Measurements from ENCODE around the gene PMPCA.
"Not testable (repeated sequence)": the region's sequence is repeated elsewhere in the genome, so short reads cannot be mapped to it uniquely, and the experiment has no call there.

The PMPCA gene

DNA sequence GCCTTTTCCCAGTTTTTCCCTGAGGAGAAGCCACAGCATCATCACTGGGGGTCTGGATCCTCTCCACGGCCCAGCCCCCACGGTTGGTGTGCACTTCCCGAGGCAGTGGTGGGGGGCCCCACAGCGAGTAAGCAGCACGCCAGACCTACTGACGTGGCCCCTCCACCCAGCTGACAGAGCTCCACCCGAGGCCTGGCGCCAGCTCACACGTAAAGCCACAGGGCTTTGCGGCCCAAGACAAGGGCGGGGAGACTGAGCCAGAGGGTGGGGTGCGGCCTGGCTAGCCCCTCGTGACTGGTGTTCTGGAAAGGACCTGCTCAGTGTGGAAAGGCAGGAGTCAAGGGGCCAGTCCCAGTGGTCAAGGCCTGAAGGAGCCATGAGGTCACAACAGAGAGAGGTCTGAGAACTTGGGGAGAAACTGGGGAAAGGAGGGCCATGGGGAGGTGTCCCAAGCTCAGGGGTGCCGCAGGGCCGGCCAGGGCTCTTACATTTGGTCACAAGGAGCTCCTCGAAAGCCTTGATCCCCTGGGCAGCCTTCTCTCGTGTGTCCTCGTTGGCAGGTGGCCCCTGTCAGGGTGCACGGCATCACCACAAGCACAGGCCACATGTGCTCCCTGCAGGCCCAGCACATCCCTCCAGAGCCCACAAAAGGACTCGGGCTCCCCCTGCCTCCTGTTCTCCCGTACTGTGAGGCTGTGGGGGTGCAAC, 16.0 kb upstream of the PMPCA start:
- DNase-seq (ENCODE audit: low read depth in 2 of 2) = no peak

DNA sequence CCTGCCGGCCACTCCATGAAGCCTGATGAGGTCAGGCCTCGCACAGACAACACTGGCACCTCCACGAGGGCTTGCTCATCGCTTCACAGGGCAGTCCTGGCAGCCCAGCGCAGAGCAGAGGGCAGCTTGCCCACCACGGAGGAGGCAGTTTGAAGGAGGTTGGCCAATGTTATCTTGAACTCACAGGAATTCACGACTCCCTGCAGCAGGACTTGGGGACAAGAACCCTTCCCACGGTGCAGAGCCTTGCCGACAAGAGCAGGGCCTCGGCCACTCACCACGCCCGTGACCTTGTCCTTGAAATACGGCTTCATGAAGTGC, 15.5 kb upstream of the PMPCA start:
- no peak for DNase-seq (ENCODE audit: low read depth in 2 of 2)

DNA sequence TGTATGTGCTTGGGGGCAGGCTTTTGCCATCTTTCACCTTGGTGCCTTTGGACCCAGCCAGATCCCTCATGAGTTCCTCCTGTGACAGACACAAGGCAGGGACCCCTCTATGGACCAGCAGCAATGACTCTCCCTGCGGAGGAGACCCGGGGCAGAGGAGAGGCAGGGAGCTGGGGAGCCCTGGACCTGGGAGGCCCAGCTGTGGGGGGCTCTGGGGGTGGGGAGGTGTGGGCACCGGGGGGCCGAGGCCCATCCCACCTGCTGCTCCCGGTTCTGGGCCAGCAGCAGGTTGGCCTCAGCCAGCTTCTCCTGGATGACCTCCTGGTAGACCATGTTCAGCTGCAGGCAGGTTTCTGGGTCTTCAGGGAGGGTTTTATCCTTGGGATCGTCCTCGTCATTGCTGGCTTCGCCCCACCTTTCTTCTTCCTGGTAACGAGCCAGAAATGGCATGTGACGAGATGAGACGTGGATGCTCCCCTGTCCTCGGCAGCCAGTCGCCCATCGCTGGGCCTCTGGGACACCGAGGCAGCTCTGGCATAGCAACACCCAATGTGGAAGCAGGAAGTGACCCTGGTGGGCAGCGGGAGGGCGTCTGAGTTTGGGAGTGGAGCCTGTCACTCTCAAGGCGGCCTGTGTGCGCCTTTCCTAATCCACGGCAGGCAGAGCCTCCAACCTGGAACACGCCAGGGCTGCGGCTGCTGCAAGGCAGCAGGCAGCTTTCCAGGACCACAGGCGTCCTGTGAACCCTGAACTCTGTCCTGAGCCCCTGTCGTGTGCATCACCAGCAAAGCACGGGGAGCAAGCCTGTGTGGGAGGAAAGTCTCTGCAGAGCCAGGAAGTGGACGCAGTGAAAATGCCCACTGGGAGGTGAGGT, 14.9 kb upstream of the PMPCA start:
- DNase-seq (ENCODE audit: low read depth in 2 of 2) = no peak

DNA sequence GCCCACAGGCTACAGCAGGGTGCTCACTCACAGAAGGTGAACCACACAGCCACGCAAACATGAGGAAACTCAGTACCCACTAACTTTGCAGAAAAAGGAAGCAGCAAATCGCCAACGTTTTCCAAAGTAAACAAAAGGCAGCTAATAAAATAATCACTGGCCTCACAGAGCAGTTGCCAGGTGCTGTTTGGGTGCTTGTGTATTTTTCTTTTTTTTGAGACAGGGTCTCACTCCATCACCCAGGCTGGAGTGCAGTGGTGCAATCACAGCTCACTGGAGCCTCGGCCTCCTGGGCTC, 14.3 kb upstream of the PMPCA start:
- no peak for DNase-seq (ENCODE audit: low read depth in 2 of 2)

DNA sequence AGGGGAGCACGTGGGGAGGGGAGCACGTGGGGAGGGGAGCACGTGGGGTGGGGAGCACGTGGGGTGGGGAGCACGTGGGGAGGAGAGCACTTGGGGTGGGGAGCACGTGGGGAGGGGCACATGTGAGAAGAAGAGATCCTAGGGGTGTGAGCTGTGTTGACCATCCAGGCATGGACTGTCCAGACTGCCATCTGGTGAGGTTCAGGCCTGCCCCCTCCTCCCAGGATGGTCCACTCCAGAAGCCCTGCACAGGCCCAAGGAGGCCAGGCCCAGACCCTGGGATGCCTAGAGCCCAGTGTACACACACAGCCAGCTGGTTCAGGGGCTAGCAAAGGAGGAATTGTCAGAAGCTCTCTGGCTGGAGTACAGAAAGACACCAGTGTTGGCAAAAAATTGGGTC, 12.8 kb upstream of the PMPCA start:
- no peak for DNase-seq (ENCODE audit: low read depth in 2 of 2)

DNA sequence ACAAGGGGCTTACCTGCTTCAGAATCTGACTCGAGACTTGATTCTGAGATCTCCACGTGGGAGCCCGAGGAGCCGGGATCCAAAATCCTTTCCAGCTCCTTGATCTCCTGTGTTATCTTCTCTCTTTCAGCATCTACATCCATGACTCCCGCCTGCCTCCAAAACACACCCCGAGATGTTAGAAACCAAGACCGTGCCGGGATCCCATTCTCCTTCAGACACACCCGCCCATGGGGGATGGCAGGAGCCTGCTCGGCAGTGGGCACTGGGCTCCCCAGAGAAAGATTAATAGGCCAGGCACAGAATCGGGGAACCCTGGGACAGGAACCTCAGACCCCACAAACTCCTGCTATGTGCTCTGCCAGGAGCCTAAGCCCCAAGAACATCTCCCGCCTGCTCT, 12.2 kb upstream of the PMPCA start:
- no peak for DNase-seq (ENCODE audit: low read depth in 2 of 2)

DNA sequence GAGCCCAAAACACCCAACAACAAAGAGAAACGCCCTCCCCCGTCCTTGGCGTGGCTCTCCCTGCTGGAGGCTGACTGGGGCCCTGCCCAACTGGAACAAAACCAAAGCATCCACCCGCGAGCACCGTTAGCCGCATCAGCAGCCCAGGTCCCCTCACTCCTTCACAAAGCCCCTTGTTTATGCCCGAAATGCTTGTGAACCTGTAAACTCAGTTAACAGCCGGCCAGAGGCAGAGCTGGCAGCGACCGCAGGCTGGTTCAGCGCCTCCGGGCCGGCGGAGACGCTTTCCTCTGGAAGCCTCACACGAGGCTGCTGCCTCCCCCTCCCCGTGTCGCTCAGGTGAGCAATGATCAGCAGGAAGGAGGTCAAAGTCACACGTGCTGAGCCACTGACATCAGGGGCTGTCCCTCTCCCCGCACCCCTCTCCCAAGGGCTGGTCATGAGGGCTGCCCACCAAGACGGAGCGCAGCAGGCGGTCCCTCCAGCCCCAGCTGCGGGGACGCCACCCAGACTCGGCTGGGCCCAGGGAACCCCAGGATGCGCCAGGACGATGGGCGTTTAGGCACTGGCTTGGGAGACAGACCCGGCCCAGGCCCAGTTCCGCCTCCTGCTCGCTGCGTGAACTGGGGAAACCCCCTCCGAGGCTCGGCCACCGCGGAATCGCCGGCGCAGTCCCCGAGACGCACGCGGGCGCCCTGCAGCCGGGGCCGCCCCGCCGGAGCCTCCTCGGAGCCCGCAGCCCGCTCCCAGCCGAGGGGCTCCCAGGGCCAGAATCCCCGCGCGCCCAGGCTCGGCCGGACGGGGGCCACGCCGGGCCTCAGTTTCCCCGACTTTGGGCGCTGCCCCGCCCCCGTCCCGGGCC, 11.1 kb upstream of the PMPCA start:
- no peak for DNase-seq (ENCODE audit: low read depth in 2 of 2)

DNA sequence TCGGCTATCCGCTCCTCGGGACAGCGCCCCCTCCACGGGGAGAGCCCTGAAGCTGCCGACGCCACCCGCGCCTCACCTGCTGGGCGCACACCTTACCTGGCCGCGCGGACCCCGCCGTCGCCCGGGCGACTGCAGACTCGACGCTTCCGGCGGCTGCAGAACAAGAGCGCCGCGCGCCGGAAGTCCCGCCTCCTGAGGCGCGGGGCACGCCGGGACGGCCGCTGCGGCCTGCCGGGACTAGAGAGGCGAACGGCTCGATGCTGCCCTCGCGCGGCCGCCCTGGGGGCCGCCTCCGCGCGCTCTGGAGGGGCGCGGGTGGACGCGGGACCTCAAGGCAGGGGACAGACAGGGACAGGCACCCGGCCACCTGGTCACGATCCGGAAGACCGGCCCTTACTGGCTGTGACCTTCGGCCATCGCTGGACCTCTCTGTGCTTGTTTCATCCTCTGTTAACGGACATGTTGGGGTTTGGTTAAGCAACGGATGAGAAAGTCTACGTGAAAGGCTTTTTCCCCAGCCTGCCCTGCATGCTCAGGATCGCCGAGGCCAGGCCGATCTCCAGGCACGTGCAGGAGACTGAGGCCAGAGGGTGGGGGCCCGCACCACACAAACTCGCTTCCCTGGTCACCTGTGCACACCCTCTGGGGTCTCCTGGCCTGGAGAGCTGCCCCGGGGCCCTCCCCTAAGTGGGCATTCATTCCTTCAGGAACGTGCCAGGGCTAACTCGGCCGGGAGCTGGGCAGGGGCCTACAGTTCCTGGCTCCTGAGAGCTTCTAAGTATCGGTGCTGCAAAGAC, 10.2 kb upstream of the PMPCA start, which contains the start of gene SNAPC4:
Gene SNAPC4 (minus strand): TSS at position 133 of the 797 bp plus-strand sequence. CDS start 1,742 bp downstream, outside the sequence.
- peak; percentile 79 to 85 for DNase-seq (ENCODE audit: low read depth in 2 of 2)

DNA sequence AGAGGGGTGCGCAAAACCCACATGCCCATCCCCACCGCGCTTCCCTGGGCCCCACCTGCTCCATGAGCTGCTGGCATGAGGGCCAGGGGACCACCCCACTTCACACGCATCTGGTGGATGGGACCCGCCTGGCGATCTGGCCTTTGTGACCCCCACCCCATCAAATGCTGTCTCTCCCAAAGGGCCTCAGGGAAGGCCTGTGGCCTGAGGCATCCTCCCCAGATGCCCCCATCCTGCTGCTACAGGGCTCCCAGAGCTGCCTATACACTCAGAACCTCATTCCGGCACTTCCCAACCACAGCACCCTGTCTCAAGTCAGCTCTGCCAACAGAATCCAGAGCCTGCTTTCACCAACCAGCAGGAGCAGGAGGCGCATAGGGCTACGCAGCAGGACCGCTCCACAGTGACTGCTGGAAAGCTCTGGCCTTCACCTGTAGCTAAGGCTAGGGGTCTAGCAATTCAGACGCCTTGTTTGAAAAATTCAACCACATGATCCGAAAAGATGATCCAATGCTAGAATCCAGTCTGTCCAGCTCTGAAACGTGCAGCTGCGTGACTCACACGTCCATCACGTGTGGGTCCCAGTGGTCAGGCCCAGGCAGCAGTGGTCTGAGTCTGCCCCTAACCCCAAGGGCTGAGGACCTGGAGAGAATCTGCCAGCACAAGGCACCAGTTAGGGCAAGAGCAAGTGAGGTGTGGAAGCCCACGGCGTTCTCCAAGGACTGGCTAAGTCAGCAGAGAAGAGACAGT, 9.1 kb upstream of the PMPCA start:
- DNase-seq (ENCODE audit: low read depth in 2 of 2) = no peak

DNA sequence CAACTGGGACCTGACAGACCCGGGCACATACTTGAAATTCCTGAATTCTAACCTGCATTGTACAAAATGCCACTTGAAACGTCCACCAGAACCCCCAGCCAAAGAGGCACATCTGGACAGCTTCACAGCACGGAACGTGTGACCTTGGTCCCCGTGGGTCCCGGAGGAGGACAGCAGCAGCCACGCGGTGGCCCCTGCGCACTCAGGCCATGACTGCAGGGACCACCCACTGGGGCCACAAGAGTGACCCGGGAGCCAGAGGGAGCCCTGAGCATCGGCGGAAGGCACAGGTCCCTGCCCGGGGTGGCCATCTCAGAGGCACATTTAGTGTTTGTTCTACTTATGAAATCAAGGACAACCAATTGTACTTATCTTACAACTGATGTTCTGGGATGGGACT, 8.4 kb upstream of the PMPCA start:
- DNase-seq (ENCODE audit: low read depth in 2 of 2) = no peak

DNA sequence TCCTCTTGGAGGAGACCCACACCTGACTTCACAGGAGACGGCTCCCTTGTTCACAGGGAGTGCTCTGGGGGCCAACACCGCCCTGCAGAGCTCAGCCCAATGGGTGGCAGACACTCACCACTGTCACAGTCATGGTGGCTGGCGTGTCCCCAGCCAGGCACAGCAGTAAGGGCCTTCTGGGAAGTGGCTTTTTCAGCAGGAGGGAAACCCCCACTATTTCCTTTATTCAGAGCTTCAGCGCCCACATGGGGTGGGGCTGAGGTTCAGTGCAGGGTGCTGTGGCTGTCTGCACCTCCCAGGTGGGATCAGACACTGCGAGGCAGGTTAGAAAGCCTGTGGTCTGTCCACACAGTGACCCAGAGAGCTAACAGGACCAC, 6.9 kb upstream of the PMPCA start:
- DNase-seq (ENCODE audit: low read depth in 2 of 2) = peak; percentile 71

DNA sequence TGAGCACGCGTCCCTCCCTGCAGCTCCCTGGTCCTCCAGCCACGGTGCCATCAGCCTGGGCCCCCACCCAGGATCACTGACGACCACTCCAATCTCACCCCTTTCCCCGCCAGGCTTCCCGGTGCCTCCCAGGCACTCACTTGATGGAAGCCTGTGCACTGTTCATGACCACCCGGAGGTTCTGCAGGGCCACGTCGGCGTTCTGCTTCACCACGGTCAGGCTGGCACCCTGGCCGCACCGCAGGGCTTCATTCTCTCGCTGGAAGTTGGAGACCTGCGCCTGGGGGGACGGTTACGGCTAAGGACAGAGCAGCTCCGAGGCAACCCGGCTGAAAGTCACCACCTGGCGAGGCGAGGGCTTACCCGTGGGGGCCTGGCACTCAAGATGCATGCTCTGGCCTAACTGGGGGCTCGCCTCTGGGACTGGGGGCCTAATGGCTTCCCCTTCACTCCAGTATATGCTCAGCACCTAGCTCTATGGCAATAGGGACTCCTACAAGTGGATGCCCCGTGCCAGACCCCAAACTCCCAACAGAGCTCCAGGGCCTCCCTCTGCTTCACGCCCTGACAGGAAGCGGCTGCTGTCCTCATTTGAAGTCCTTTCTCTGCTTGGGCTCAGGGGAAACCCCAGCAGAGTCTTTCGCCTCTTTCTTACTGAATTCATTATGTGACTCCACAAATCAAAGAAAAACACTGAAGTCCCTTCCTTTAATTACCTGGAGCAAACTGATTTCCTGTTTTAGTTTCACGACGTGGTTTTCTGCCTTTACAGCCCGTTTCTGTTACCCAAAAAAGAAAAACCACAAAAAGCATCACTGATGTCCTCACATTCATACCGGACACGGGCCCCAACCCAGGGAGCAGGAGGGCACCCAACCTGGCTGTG, 6.3 kb upstream of the PMPCA start:
- peak in 1 of 2 donors; percentile 34 for DNase-seq (ENCODE audit: low read depth in 2 of 2)

DNA sequence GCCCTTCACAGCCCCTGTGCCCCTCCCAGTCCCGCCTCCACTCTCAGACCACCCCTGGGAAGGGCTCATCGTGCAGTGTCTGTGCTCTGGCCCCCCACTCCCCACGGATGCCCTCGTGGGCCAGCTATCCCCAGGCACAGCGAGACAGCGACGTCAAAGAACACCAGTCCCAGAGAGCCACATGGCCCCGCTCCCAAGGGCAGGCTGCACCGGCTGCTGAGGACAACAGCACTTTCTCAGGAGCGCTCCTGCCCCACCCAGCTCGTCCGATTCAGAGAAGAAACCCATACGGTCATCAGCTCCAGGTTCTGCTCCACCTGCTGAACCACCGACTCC, 5.7 kb upstream of the PMPCA start:
- DNase-seq (ENCODE audit: low read depth in 2 of 2) = no peak

DNA sequence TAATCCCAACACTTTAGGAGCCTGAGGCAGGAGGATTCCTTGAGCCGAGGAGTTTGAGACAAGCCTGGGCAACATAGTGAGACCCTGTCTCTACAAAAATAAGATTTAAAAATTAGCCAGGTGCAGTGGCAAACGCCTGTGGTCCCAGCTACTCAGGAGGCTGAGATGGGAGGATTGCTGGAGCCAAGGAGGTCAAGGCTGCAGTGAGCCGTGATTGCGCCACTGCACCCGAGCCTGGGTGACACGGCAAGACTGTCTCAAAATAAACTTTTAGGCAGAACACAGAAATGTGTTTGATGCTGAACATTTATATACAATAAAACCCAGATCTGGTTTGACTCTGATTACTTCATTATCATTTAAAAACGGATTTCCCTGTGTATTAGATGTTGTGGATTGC, 5.0 kb upstream of the PMPCA start:
- no peak for DNase-seq (ENCODE audit: low read depth in 2 of 2)

DNA sequence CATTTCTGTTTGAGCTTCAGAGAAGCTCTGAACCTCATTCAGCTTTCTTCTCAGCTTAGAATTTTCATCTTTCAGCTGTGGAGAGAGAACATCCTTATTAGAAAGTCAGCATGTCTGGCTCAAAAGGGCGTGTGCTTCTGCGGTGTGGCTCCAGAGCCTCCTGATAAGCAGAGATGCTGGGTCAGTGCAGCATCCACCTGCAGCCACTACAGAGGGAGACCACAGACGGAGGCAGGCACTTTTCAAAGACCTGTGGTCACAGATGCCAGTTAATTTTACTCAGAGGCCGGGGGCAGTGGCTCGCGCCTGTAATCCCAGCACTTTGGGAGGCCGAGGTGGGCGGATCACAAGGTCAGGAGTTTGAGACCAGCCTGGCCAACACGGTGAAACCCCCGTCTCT, 4.6 kb upstream of the PMPCA start:
- DNase-seq (ENCODE audit: low read depth in 2 of 2) = not testable (repeated sequence)

DNA sequence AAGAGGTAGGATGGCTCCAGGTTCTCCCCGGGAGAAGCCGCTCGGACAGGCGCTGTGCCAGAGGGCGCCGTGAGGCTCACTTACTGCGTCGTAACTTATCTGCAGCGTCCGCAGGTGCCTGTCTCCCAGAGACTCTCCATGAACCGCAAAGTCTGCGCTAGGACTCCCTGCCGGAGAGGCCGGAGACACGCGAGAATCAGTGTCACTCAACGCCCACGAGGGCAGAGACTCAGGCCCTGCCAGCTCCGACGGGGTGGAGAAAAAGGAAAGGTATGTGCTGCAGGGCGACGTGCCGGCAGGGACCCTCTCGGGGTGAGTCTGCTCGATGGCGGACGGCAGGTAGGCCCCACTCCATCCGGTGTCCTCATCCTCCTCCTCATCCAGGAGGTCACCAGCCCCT, 3.4 kb upstream of the PMPCA start:
- DNase-seq (ENCODE audit: low read depth in 2 of 2) = not testable (repeated sequence)

DNA sequence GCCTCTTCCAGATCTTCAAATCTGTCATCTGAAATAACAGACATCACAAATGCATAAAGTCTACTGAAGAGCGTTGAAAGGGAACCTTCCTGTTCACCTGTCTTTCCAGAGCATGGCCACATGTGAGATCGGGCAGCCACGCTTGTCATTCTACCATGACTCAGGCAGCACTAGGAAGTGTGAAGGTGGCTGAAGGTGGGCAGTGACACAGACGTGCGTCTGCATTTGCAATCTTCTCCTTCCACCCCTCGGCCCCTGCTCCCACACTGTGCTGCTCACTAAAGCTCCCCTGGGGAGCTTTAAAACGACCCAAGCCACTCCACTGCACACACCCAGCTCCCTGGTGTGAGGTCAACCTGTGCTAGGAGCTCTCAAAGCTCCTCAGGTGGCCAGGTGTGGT, 2.5 kb upstream of the PMPCA start:
- DNase-seq (ENCODE audit: low read depth in 2 of 2) = no peak

DNA sequence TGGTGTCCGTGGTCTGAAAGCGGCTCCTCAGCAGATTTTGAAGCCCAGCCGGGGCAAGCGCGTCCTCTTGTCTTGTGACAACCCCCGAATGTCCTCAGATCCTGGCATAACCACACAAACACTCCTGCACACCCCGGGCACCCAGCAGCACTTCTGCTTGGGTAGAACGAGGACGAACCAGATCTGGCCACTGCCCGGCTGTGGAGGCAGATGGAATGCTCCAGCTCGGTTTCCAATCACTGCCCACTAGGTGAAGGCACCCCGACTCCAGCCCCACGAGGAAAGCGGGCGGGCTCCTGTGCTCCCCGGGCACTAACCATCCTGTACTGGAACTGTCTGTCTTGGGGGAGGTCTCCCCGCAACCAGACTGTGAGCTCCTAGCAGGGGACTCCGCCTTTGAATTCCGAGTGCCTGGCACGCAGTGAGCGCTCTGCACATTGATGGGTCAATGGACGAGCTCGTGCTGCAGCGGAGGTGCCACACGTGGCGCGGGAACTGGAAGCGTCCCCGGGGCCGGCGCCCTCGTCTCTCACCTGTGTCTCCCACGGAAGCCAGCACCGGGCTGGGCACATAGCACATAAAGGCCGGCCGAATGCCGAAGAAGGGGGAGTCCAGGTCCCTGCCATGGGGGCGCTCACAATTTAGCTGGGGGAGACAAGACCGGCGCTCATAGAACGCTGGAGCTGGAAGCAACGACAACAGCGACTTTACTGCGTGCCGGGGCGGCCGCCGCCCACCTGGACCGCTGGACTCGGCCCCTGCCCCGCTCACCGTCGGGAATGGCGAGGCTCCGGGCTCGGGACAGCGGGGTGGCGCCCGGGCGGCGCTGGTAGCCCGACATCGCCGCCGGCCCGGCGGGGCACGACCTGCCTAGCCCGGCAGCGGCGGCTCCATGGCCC, 652 bp upstream of the PMPCA start:
- DNase-seq (ENCODE audit: low read depth in 2 of 2) = no peak

DNA sequence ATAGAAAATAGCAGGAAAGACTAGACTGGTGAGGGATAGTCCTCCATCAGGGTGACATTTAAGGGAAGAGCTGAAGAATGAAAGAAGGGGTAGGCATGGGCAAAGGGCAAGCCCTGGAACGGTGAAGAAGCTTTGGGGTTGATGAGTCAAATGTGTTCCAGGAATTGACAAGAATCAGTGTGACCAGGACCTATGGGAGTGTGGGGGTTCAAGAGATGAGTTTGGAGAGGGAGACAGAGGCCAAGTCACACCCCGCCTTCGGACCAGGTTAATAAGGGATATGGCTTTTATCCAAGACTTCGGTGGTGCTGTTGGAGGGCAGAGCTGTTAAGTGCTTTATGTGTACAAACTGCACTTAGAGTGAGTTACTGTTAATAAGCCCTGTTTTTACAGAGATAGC, 920 bp downstream of the PMPCA start:
- DNase-seq (ENCODE audit: low read depth in 2 of 2) = no peak
